Fibroblast of the aortic adventitia (primary cell): ENCODE measurements around the gene TEAD1. TPM values are rescaled to one million over a fixed set of nuclear protein-coding genes. Genes with fewer than 3 reads are reported as not detected.

Experiments used
- DNase-seq: peaks from one replicate; pipeline ENCODE4 v3.0.0-alpha.2; 2010; ENCODE audit warnings: low read depth
- H3K4me3 ChIP-seq: 2 replicates; pipeline ENCODE4 v1.5.1; 2011; ENCODE audit warnings: low read depth, mild to moderate bottlenecking, control low read depth, low read length, moderate library complexity
- CTCF ChIP-seq: IDR thresholded peaks from 2 replicates; pipeline ENCODE4 v1.5.1; 2011; ENCODE audit warnings: mild to moderate bottlenecking, low read length, control low read depth, inconsistent platforms; ENCODE audit not compliant: insufficient read depth
- total RNA-seq: library from RNA; depleted of rRNA; stranded (reverse); fragments of >200 nt; gene quantifications from 2 replicates; pipeline ENCODE4 v1.2.3, GENCODE V29; 2012; ENCODE audit warnings: low replicate concordance

The TEAD1 gene
- total RNA-seq, 1 donor: 117 TPM

GRCh38 chr11:12748561-12748960 is 74.3 kb downstream of the TEAD1 start:
- TF ChIP-seq CTCF: no peak
- DNase-seq: no peak
- no peak overlapping the region for H3K4me3 ChIP-seq

- DNase-seq: no peak
- H3K4me3 ChIP-seq: no peak overlapping the region
- no peak for TF ChIP-seq CTCF
Measured at GRCh38 chr11:12749442-12749841, 75.2 kb downstream of the TEAD1 start.

- TF ChIP-seq CTCF: no peak
- H3K4me3 ChIP-seq: no peak overlapping the region
- no peak for DNase-seq
Measured at GRCh38 chr11:12750181-12750580, 76.0 kb downstream of the TEAD1 start.

- no peak overlapping the region for H3K4me3 ChIP-seq
- no peak for TF ChIP-seq CTCF
- no peak for DNase-seq
Measured at GRCh38 chr11:12752868-12753524, 78.8 kb downstream of the TEAD1 start.

- no peak for DNase-seq
- no peak overlapping the region for H3K4me3 ChIP-seq
- no peak for TF ChIP-seq CTCF
Measured at GRCh38 chr11:12754021-12754420, 79.8 kb downstream of the TEAD1 start.

GRCh38 chr11:12754582-12755234 is 80.5 kb downstream of the TEAD1 start:
- no peak for TF ChIP-seq CTCF
- no peak for DNase-seq
- H3K4me3 ChIP-seq: no peak overlapping the region
